K562 (cell line): ENCODE results near the gene MYO1D. TPM values are rescaled to one million over a fixed set of nuclear protein-coding genes. Genes with fewer than 3 reads are reported as not detected.

Experiments used
- ARHGAP35 ChIP-seq: fragments of 450-650 bp; IDR thresholded peaks from 2 replicates; pipeline ENCODE4 v1.6.1; 2018; ENCODE audit not compliant: partially characterized antibody
- CTCF ChIP-seq, 3 experiments: IDR thresholded peaks in 2 of 3; conservative IDR thresholded peaks in 1 of 3; 2 replicates each; pipeline ENCODE4 v1.5.1; 2011 to 2012; ENCODE audit warnings: low read length in 3 of 3, mild to moderate bottlenecking in 3 of 3, control low read depth in 2 of 3, improper control_type of control experiment in 1 of 3, inconsistent platforms in 1 of 3, low read depth in 1 of 3, mixed read lengths in 1 of 3, moderate library complexity in 1 of 3; ENCODE audit not compliant: insufficient read depth in 2 of 3
- HNRNPH1 ChIP-seq: fragments of 200-400 bp; formaldehyde crosslinking; optimal IDR thresholded peaks from 2 replicates; pipeline ENCODE3; 2017; ENCODE audit warnings: low read depth, mild to moderate bottlenecking, low read length, moderate library complexity
- KDM2B ChIP-seq: fragments of 250-450 bp; sonication (Bioruptor Pico); IDR thresholded peaks from 2 replicates; pipeline ENCODE4 v1.8.0; 2021; ENCODE audit warnings: mild to moderate bottlenecking, moderate library complexity
- MAZ ChIP-seq, 2 experiments: fragments of 450-650 bp in 1 of 2; sonication (generic) in 1 of 2; formaldehyde crosslinking; IDR thresholded peaks in 1 of 2; conservative IDR thresholded peaks in 1 of 2; 2 replicates each; pipeline versions ENCODE4 v1.4.0 to v1.5.0; 2020; ENCODE audit warnings: mild to moderate bottlenecking in 1 of 2, missing genetic modification reagents in 1 of 2
- NCOA1 ChIP-seq: fragments of 450-650 bp; IDR thresholded peaks from 2 replicates; pipeline ENCODE4 v1.6.1; 2016; ENCODE audit warnings: low read depth
- NCOA2 ChIP-seq, 2 experiments: fragments of 450-650 bp; IDR thresholded peaks; 2 replicates each; pipeline ENCODE4 v1.6.1; 2018; ENCODE audit warnings: mild to moderate bottlenecking in 2 of 2, moderate library complexity in 1 of 2; ENCODE audit not compliant: partially characterized antibody in 2 of 2
- RCOR1 ChIP-seq, 2 experiments: IDR thresholded peaks; 2 replicates each; pipeline ENCODE4 v1.6.1; 2012; ENCODE audit warnings: low read depth in 2 of 2, low read length in 2 of 2, borderline replicate concordance in 1 of 2, improper control_type of control experiment in 1 of 2
- REST ChIP-seq, 2 experiments: fragments of 450-650 bp; formaldehyde crosslinking in 1 of 2; IDR thresholded peaks; 2 replicates each; pipeline versions ENCODE4 v1.4.0 to v1.6.1; 2014 to 2020; ENCODE audit warnings: mild to moderate bottlenecking in 2 of 2, borderline replicate concordance in 1 of 2, low read depth in 1 of 2
- SMC3 ChIP-seq: conservative IDR thresholded peaks from 2 replicates; pipeline ENCODE4 v1.6.1; 2011; ENCODE audit warnings: low read depth, low read length, improper control_type of control experiment; ENCODE audit not compliant: insufficient read depth
- TCF7 ChIP-seq: sonication (generic); IDR thresholded peaks from 2 replicates; pipeline ENCODE4 v1.6.1; 2016; ENCODE audit warnings: antibody characterized with exemption, borderline replicate concordance
- TCF7L2 ChIP-seq: fragments of 150-350 bp; IDR thresholded peaks from 2 replicates; pipeline ENCODE4 v1.6.1; 2016; ENCODE audit warnings: low read depth, mild to moderate bottlenecking, low read length, moderate library complexity
- ZNF583 ChIP-seq: fragments of 250-450 bp; sonication (Bioruptor Pico); IDR thresholded peaks from 2 replicates; pipeline ENCODE4 v1.4.0; 2020
- polyA plus RNA-seq, 8 experiments: library from polyadenylated mRNA; depleted of rRNA in 4 of 8; stranded (reverse) in 5 of 8; unstranded in 3 of 8; fragments of >200 nt; fragmentation: Nextera tagmentation in 2 of 8; fragmentation: Illumina TruSeq in 1 of 8; extraction: Ambion mirVana in 2 of 8; extraction: Trizol in 1 of 8; gene quantifications; 2 replicates each; pipeline versions ENCODE4 v1.2.1 to v1.2.3, GENCODE V29; 2011 to 2014; ENCODE audit warnings: inconsistent platforms in 1 of 8, missing spikeins in 1 of 8
- total RNA-seq, 7 experiments: library from RNA; depleted of rRNA in 6 of 7; stranded (reverse); fragments of >200 nt in 6 of 7; fragmentation: Illumina TruSeq in 2 of 7; extraction: Trizol in 2 of 7; gene quantifications; 2 replicates each; pipeline versions ENCODE4 v1.2.1 to v1.2.3, GENCODE V29; 2011 to 2021; ENCODE audit warnings: low replicate concordance in 1 of 7
- TF ChIP-seq, protein P1 (sequence below): sonication (generic); formaldehyde crosslinking; IDR thresholded peaks from 2 replicates; pipeline ENCODE4 v1.8.1; 2022; ENCODE audit warnings: missing genetic modification reagents
- TF ChIP-seq, protein P2 (sequence below): fragments of 450-650 bp; IDR thresholded peaks from 2 replicates; pipeline ENCODE4 v1.6.1; 2018; ENCODE audit warnings: mild to moderate bottlenecking, low read depth; ENCODE audit not compliant: partially characterized antibody

The MYO1D gene
- total and polyA plus RNA-seq, 9 of the 15 experiments (the other 6 are each of a cell fraction or from before 2014, with no cell fraction given): 2.1 to 71.2 (median 45.4) TPM

DNA sequence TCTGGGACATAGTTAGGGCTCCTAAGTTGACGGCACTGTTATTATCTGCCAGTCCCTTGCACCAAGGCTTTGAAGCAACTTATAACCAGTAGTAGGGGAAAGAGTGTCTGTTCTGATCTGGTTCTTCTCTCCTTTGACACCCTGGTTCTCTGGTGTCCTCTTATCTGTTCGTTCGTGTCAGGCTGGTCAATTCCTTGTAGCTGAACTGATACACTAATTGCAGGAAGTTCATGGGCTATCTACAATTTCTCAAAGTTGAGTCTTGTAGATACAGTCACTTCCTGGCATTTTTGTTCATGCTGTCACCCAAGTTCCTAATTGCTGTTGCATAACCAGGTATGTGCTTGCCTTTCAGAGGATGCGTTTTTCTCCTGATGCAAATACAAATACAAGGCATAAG lies 17.3 kb upstream of the MYO1D start (continued):
- TF ChIP-seq, protein P1, sequence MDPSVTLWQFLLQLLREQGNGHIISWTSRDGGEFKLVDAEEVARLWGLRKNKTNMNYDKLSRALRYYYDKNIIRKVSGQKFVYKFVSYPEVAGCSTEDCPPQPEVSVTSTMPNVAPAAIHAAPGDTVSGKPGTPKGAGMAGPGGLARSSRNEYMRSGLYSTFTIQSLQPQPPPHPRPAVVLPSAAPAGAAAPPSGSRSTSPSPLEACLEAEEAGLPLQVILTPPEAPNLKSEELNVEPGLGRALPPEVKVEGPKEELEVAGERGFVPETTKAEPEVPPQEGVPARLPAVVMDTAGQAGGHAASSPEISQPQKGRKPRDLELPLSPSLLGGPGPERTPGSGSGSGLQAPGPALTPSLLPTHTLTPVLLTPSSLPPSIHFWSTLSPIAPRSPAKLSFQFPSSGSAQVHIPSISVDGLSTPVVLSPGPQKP: no peak
- TF ChIP-seq NCOA2 (IDR thresholded peaks at IDR 0.05; ENCODE audit: partially characterized antibody in 2 of 2) (no peak), MAZ (CRISPR knock-in tag; conservative IDR thresholded peaks at IDR 0.05 in 1 of 2, IDR thresholded peaks at IDR 0.05 in 1 of 2) (no peak), CTCF (IDR thresholded peaks at IDR 0.05 in 2 of 3, conservative IDR thresholded peaks at IDR 0.05 in 1 of 3; ENCODE audit: insufficient read depth in 2 of 3, low read depth in 1 of 3, low read length in 3 of 3) (no peak), TCF7L2 (no peak), RCOR1 (IDR thresholded peaks at IDR 0.05; ENCODE audit: borderline replicate concordance in 1 of 2, low read depth in 2 of 2, low read length in 2 of 2) (peak in 1 of 2 experiments; percentile 78; a peak in 1 of 4 replicates), ARHGAP35 (no peak), SMC3 (no peak), TCF7 (no peak), KDM2B (CRISPR knock-in tag) (no peak), HNRNPH1 (no peak), NCOA1 (peak; percentile 82; the same call in 1 of the 2 replicates), REST (IDR thresholded peaks at IDR 0.05; ENCODE audit: borderline replicate concordance) (peak; percentile 6; the same call in 1 of the 2 replicates), REST (CRISPR knock-in tag; IDR thresholded peaks at IDR 0.05; ENCODE audit: low read depth) (no peak), ZNF583 (CRISPR knock-in tag) (no peak)
- TF ChIP-seq, protein P2, sequence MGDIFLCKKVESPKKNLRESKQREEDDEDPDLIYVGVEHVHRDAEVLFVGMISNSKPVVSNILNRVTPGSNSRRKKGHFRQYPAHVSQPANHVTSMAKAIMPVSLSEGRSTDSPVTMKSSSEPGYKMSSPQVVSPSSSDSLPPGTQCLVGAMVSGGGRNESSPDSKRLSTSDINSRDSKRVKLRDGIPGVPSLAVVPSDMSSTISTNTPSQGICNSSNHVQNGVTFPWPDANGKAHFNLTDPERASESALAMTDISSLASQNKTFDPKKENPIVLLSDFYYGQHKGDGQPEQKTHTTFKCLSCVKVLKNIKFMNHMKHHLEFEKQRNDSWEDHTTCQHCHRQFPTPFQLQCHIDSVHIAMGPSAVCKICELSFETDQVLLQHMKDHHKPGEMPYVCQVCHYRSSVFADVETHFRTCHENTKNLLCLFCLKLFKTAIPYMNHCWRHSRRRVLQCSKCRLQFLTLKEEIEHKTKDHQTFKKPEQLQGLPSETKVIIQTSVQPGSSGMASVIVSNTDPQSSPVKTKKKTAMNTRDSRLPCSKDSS: no peak
